ENCODE data around the gene TBL3. TPM values are rescaled to one million over a fixed set of nuclear protein-coding genes. Genes with fewer than 3 reads are reported as not detected.

Gene TBL3
- total RNA-seq, 1 experiment from 2014 or later = 68.0 TPM

GRCh38 chr16:2024032-2024420, 52.2 kb downstream of the TBL3 start:
- H3K36me3 ChIP-seq = no peaks in the 10 kb centered on the region
- no peak overlapping the region for H3K4me3 ChIP-seq
- peaks cover 20% of the 10 kb centered on the region for H3K27me3 ChIP-seq (replicated peaks)
- no peaks in the 10 kb centered on the region for H3K9me3 ChIP-seq (replicated peaks)
- no peak for DNase-seq (ENCODE audit: low read depth in 1 of 2, low spot score in 2 of 2)
- H3K4me1 ChIP-seq (replicated peaks) = peaks cover 47% of the 10 kb centered on the region
- H3K27ac ChIP-seq = no peak overlapping the region

DNA sequence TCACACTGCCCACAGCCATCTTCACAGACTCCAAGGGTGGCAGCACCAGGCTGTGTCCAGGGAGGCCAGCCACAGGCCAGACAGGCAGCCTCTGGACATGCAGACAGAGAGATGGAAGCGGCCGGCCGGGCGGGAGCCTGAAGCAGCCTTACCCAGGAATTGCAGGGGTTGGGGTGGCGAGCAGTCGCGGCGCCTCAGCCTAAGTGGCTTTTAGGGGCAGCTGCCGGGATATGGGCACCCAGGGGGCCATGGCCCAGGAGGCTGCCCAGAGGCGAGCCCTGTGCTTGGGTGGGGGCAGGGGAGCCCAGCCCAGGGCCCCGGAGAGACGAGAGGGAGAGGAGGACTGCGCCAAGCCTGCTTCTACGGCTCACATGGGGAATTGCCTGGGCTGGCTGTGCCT, 53.4 kb downstream of the TBL3 start:
- Histone ChIP-seq H3K4me1 (replicated peaks) (peaks cover 38% of the 10 kb centered on the region), H3K9me3 (replicated peaks) (no peaks in the 10 kb centered on the region), H3K27me3 (replicated peaks) (peaks cover 8% of the 10 kb centered on the region), H3K36me3 (peaks cover 2% of the 10 kb centered on the region; the same call in 1 of the 2 replicates), H3K27ac (no peak overlapping the region), H3K4me3 (no peak overlapping the region)
- DNase-seq (ENCODE audit: low read depth in 1 of 2, low spot score in 2 of 2) = no peak

GRCh38 chr16:2025878-2026460, 54.1 kb downstream of the TBL3 start:
- H3K4me1 ChIP-seq (replicated peaks) = peaks cover 33% of the 10 kb centered on the region
- H3K4me3 ChIP-seq = no peak overlapping the region; the same call in 1 of the 2 replicates
- H3K27me3 ChIP-seq (replicated peaks) = peaks cover under 1% of the 10 kb centered on the region
- H3K36me3 ChIP-seq = peaks cover 2% of the 10 kb centered on the region; the same call in 1 of the 2 replicates
- H3K9me3 ChIP-seq (replicated peaks) = no peaks in the 10 kb centered on the region
- DNase-seq (ENCODE audit: low read depth in 1 of 2, low spot score in 2 of 2) = no peak
- no peak overlapping the region for H3K27ac ChIP-seq

DNA sequence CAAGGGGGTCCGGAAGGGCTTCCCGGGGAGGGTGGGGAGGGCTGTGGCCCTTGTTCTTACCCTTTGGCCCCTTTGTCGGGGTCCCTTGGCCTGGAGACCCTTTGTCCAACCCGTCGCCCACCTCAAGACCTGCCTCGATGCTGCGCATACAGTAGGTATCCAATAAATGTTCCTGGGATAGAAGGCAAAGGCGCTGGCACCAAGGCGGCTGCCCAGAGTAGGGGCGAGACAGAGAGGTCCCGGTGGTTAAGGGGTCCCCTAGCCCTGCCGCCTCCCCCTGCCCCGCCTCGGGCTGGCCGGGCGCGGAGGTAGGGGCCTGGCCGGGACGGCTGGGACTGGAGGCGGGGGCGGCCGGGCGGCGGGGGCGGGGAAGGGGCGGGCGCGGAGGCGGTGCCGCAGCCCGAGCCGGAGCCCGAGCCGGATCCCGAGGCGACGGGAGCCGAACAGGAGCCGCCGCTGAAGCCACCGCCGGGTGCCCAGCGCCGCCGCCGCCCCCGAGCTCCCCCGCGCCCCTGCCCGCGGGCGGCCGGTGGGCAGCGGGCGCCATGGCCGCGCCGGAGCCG, 54.7 kb downstream of the TBL3 start, which contains the start of gene NHERF2:
Gene NHERF2 (plus strand): TSS at position 442 of the 563 bp plus-strand sequence. CDS start 104 bp downstream, at position 546.
- Histone ChIP-seq H3K36me3 (peaks cover 2% of the 10 kb centered on the region; the same call in 1 of the 2 replicates), H3K4me3 (peak within 1 kb of the TSS; percentile 55), H3K4me1 (replicated peaks) (peaks cover 33% of the 10 kb centered on the region), H3K27me3 (replicated peaks) (no peaks in the 10 kb centered on the region), H3K9me3 (replicated peaks) (no peaks in the 10 kb centered on the region), H3K27ac (no peak within 1 kb of the TSS)
- no peak for DNase-seq (ENCODE audit: low read depth in 1 of 2, low spot score in 2 of 2)

GRCh38 chr16:2027024-2028010, 55.5 kb downstream of the TBL3 start:
- Histone ChIP-seq H3K4me1 (replicated peaks) (peaks cover 36% of the 10 kb centered on the region), H3K9me3 (replicated peaks) (no peaks in the 10 kb centered on the region), H3K36me3 (peaks cover 6% of the 10 kb centered on the region), H3K4me3 (peak overlapping the region; percentile 55), H3K27ac (no peak overlapping the region), H3K27me3 (replicated peaks) (no peaks in the 10 kb centered on the region)
- DNase-seq (ENCODE audit: low read depth in 1 of 2, low spot score in 2 of 2) = peak in 1 of 2 experiments; percentile 20

DNA sequence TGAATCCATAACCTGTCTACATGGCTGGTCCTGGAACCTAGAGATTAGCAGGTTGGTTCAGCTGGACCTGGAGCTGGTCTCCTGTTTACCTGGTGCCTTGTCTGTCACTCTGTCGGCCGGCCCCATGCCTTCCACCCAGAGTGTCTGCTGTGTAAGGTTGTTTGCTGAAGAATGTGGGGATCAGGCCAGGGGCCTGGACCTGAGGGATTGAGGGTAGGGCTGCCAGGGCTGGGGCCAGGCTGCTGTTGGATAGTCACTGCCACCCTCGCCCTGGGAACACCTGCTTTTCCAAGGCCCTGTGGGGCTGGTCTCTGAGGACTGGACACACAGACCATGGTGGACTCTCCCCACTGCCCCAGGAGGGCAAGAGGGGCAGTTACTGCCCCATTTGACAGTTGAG, 56.3 kb downstream of the TBL3 start:
- peaks cover 14% of the 10 kb centered on the region for H3K36me3 ChIP-seq
- H3K27me3 ChIP-seq (replicated peaks) = no peaks in the 10 kb centered on the region
- no peaks in the 10 kb centered on the region for H3K9me3 ChIP-seq (replicated peaks)
- DNase-seq (ENCODE audit: low read depth in 1 of 2, low spot score in 2 of 2) = no peak
- no peak overlapping the region for H3K4me3 ChIP-seq
- peaks cover 36% of the 10 kb centered on the region for H3K4me1 ChIP-seq (replicated peaks)
- no peak overlapping the region for H3K27ac ChIP-seq

DNA sequence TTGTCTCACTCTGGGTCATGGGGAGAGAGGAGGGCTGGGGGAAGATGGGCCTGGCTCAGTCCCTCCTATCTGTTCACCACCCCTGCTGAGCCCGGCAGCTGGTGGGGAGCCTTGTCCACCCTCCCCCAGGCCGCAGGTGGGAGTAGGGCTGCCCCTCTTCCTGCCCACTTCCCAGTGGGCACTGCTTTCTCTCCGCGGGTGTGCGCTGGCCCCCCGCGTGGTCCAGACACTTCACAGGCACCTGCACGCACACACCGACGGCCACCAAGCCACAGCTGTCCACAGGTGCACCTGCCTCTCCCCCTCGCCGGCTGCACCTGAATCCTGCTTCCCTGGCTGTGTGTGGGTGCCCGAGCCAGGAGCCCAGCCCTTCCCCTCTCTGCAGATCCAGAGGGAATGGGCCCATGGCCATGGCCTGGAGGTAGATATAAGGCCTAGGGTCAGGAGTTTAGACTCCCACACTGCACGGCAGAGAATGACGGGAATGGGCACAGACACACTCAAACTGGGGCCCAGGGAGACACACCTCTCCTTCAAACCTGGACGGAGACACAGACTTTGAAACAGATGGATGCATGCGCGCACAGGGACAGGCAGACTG, 56.9 kb downstream of the TBL3 start:
- H3K36me3 ChIP-seq = peaks cover 20% of the 10 kb centered on the region
- H3K9me3 ChIP-seq (replicated peaks) = no peaks in the 10 kb centered on the region
- no peak overlapping the region for H3K27ac ChIP-seq
- no peaks in the 10 kb centered on the region for H3K27me3 ChIP-seq (replicated peaks)
- no peak overlapping the region for H3K4me3 ChIP-seq
- H3K4me1 ChIP-seq (replicated peaks) = peaks cover 36% of the 10 kb centered on the region
- no peak for DNase-seq (ENCODE audit: low read depth in 1 of 2, low spot score in 2 of 2)

GRCh38 chr16:2029350-2029749, 57.5 kb downstream of the TBL3 start:
- no peaks in the 10 kb centered on the region for H3K9me3 ChIP-seq (replicated peaks)
- H3K27me3 ChIP-seq (replicated peaks) = no peaks in the 10 kb centered on the region
- no peak overlapping the region for H3K4me3 ChIP-seq
- H3K27ac ChIP-seq = no peak overlapping the region
- DNase-seq (ENCODE audit: low read depth in 1 of 2, low spot score in 2 of 2) = no peak
- peaks cover 37% of the 10 kb centered on the region for H3K4me1 ChIP-seq (replicated peaks)
- H3K36me3 ChIP-seq = peaks cover 23% of the 10 kb centered on the region

- H3K4me3 ChIP-seq = no peak overlapping the region
- no peaks in the 10 kb centered on the region for H3K9me3 ChIP-seq (replicated peaks)
- DNase-seq (ENCODE audit: low read depth in 1 of 2, low spot score in 2 of 2) = no peak
- H3K36me3 ChIP-seq = peaks cover 26% of the 10 kb centered on the region
- no peak overlapping the region for H3K27ac ChIP-seq
- H3K4me1 ChIP-seq (replicated peaks) = peaks cover 42% of the 10 kb centered on the region
- no peaks in the 10 kb centered on the region for H3K27me3 ChIP-seq (replicated peaks)
Measured at GRCh38 chr16:2030036-2030435, 58.2 kb downstream of the TBL3 start.

- H3K4me1 ChIP-seq (replicated peaks) = peaks cover 52% of the 10 kb centered on the region
- no peak for DNase-seq (ENCODE audit: low read depth in 1 of 2, low spot score in 2 of 2)
- H3K36me3 ChIP-seq = peaks cover 34% of the 10 kb centered on the region
- H3K27ac ChIP-seq = no peak overlapping the region
- no peak overlapping the region for H3K4me3 ChIP-seq
- no peaks in the 10 kb centered on the region for H3K9me3 ChIP-seq (replicated peaks)
- H3K27me3 ChIP-seq (replicated peaks) = no peaks in the 10 kb centered on the region
Measured at GRCh38 chr16:2031081-2031577, 59.3 kb downstream of the TBL3 start.

Other genes with a start within 250 kb of the TBL3 start
- gene NME3, start 200.5 kb upstream of the TBL3 start, total RNA-seq (2014; rRNA removed; shearing (Covaris generic)) = 19.9 and 27.1 TPM in 2 replicates
- 6.9 and 7.7 TPM in 2 replicates for gene EME2, start 199.2 kb upstream of the TBL3 start, total RNA-seq (2014; rRNA removed; shearing (Covaris generic))
- 132 and 178 TPM in 2 replicates for gene MRPS34, start 198.9 kb upstream of the TBL3 start, total RNA-seq (2014; rRNA removed; shearing (Covaris generic))
- gene SPSB3, start 189.5 kb upstream of the TBL3 start, total RNA-seq (2014; rRNA removed; shearing (Covaris generic)) = 19.9 and 21.1 TPM in 2 replicates
- 117 and 127 TPM in 2 replicates for gene NUBP2, start 189.1 kb upstream of the TBL3 start, total RNA-seq (2014; rRNA removed; shearing (Covaris generic))
- gene IGFALS, start 178.3 kb upstream of the TBL3 start, total RNA-seq (2014; rRNA removed; shearing (Covaris generic)) = not detected in 2 replicates
- gene HAGH, start 145.2 kb upstream of the TBL3 start, total RNA-seq (2014; rRNA removed; shearing (Covaris generic)) = 22.2 and 65.3 TPM in 2 replicates
- 38.8 and 90.3 TPM in 2 replicates for gene FAHD1, start 144.8 kb upstream of the TBL3 start, total RNA-seq (2014; rRNA removed; shearing (Covaris generic))
- not detected in 2 replicates for gene MEIOB, start 99.9 kb upstream of the TBL3 start, total RNA-seq (2014; rRNA removed; shearing (Covaris generic))
- not detected in 2 replicates for gene HS3ST6, start 53.6 kb upstream of the TBL3 start, total RNA-seq (2014; rRNA removed; shearing (Covaris generic))
- gene MSRB1, start 28.9 kb upstream of the TBL3 start, total RNA-seq (2014; rRNA removed; shearing (Covaris generic)) = 13.9 and 21.3 TPM in 2 replicates
- not detected in 2 replicates for gene RPL3L, start 17.4 kb upstream of the TBL3 start, total RNA-seq (2014; rRNA removed; shearing (Covaris generic))
- gene NDUFB10, start 12.5 kb upstream of the TBL3 start, total RNA-seq (2014; rRNA removed; shearing (Covaris generic)) = 273 and 292 TPM in 2 replicates
- gene RPS2, start 7.2 kb upstream of the TBL3 start, total RNA-seq (2014; rRNA removed; shearing (Covaris generic)) = 2,199 and 2,611 TPM in 2 replicates
- not detected in 2 replicates for gene RNF151, start 5.2 kb upstream of the TBL3 start, total RNA-seq (2014; rRNA removed; shearing (Covaris generic))
- 0.16 TPM in 1 of 2 replicates, not detected in the other for gene NOXO1, start 9.4 kb downstream of the TBL3 start, total RNA-seq (2014; rRNA removed; shearing (Covaris generic))
- gene GFER, start 12.1 kb downstream of the TBL3 start, total RNA-seq (2014; rRNA removed; shearing (Covaris generic)) = 26.9 and 31.8 TPM in 2 replicates
- gene SYNGR3, start 17.9 kb downstream of the TBL3 start, total RNA-seq (2014; rRNA removed; shearing (Covaris generic)) = 1.8 and 7.3 TPM in 2 replicates
- 13.5 and 20.4 TPM in 2 replicates for gene ZNF598, start 37.8 kb downstream of the TBL3 start, total RNA-seq (2014; rRNA removed; shearing (Covaris generic))
- not detected in 2 replicates for gene NPW, start 47.7 kb downstream of the TBL3 start, total RNA-seq (2014; rRNA removed; shearing (Covaris generic))
- 50.2 and 57.3 TPM in 2 replicates for gene NHERF2, start 54.8 kb downstream of the TBL3 start, total RNA-seq (2014; rRNA removed; shearing (Covaris generic))
- gene NTHL1, start 75.8 kb downstream of the TBL3 start, total RNA-seq (2014; rRNA removed; shearing (Covaris generic)) = 33.9 and 59.3 TPM in 2 replicates
- 36.9 and 51.9 TPM in 2 replicates for gene TSC2, start 75.9 kb downstream of the TBL3 start, total RNA-seq (2014; rRNA removed; shearing (Covaris generic))
- 60.4 and 97.9 TPM in 2 replicates for gene PKD1, start 163.8 kb downstream of the TBL3 start, total RNA-seq (2014; rRNA removed; shearing (Covaris generic))
- 0.16 TPM in 1 of 2 replicates, not detected in the other for gene RAB26, start 176.6 kb downstream of the TBL3 start, total RNA-seq (2014; rRNA removed; shearing (Covaris generic))
- gene TRAF7, start 183.7 kb downstream of the TBL3 start, total RNA-seq (2014; rRNA removed; shearing (Covaris generic)) = 26.4 and 39.5 TPM in 2 replicates
- not detected in 2 replicates for gene CASKIN1, start 224.6 kb downstream of the TBL3 start, total RNA-seq (2014; rRNA removed; shearing (Covaris generic))
- gene MLST8, start 233.4 kb downstream of the TBL3 start, total RNA-seq (2014; rRNA removed; shearing (Covaris generic)) = 25.3 and 34.1 TPM in 2 replicates
- 0.88 and 4.6 TPM in 2 replicates for gene BRICD5, start 238.8 kb downstream of the TBL3 start, total RNA-seq (2014; rRNA removed; shearing (Covaris generic))
- 37.8 and 47.1 TPM in 2 replicates for gene PGP, start 242.8 kb downstream of the TBL3 start, total RNA-seq (2014; rRNA removed; shearing (Covaris generic))

All from SJSA1 (cell line).